GM12875 (cell line): ENCODE data around the gene NCF2.
A peak's percentile ranks its signal among the peaks of the same experiment; 100 is the strongest.

Experiments used
- H3K4me3 ChIP-seq: one replicate; pipeline ENCODE4 v1.5.1; 2011; ENCODE audit warnings: low read depth, low read length, control low read depth
- TF ChIP-seq, protein P1 (sequence below): IDR thresholded peaks from 2 replicates; pipeline ENCODE4 v1.5.1; 2011; ENCODE audit warnings: low read depth, mild to moderate bottlenecking, control low read depth, inconsistent platforms, low read length, moderate library complexity, borderline replicate concordance; ENCODE audit not compliant: insufficient read depth

Gene NCF2

DNA sequence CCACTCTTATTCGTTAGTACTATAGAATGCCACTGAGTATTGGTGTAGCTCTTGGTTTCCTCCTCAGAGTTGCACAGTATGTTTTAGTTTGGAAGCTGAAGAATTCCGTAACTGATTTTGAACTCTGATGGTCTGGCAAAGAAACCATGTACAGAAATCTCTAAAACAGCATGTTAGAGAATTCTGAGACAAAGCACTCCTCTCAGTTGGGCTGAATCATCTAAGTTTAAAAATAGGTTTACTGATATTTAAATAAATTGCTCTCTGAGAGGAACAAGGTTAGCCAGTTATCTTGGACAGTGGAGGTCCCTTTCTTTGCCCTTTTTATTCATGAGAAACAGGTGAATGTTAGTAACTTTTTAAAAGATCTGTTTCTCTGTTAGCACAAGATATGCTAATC lies 43.8 kb downstream of the NCF2 start:
- TF ChIP-seq, protein P1, sequence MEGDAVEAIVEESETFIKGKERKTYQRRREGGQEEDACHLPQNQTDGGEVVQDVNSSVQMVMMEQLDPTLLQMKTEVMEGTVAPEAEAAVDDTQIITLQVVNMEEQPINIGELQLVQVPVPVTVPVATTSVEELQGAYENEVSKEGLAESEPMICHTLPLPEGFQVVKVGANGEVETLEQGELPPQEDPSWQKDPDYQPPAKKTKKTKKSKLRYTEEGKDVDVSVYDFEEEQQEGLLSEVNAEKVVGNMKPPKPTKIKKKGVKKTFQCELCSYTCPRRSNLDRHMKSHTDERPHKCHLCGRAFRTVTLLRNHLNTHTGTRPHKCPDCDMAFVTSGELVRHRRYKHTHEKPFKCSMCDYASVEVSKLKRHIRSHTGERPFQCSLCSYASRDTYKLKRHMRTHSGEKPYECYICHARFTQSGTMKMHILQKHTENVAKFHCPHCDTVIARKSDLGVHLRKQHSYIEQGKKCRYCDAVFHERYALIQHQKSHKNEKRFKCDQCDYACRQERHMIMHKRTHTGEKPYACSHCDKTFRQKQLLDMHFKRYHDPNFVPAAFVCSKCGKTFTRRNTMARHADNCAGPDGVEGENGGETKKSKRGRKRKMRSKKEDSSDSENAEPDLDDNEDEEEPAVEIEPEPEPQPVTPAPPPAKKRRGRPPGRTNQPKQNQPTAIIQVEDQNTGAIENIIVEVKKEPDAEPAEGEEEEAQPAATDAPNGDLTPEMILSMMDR: no peak
- no peak overlapping the region for H3K4me3 ChIP-seq

DNA sequence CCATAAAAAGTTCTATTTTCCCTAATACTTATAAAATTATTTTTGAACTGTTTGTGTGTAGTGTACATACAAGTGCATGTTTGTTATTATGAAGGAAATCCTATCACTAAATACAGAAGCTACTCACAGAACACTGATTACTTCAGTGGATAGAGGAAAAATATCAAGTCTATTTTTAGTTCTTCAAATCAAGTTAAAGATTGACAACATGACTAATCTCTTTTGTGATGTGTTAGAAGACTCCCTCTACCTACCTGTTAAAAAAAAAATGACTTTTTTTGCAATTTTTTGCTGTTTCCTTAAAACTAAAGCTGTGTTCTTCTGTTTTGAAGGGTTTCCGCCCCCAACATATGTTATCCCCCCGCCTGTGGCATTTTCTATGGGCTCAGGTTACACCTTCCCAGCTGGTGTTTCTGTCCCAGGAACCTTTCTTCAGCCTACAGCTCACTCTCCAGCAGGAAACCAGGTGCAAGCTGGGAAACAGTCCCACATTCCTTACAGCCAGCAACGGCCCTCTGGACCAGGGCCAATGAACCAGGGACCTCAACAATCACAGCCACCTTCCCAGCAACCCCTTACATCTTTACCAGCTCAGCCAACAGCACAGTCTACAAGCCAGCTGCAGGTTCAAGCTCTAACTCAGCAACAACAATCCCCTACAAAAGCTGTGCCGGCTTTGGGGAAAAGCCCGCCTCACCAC lies 45.5 kb downstream of the NCF2 start:
- TF ChIP-seq, protein P1: no peak
- H3K4me3 ChIP-seq: no peak overlapping the region

DNA sequence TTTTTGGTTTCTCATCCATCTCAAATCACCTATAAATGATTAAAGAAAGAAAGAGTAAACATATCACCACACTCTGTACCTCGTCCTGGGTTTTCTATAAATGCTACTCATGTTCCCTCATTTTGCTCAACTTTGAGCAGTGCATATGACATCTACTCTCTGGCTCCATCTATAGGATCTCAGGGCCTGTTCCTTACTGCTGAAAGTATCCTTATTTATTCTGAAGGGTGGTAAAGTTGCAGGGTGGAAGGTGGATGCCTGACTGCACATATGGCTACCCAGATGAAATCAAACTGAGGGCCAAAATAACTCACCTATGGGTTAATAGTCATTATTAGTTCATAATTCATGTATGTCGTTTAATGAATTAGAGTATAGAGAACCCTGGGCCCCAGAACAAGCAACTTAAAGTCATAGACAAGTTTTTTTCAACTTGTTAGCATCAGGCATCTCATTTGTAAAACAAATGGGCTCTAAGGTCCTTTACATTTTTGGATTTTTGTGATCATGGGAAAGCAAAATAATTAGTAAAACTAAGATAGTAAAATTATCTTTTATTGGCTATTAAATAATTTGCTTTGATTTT lies 46.5 kb downstream of the NCF2 start:
- H3K4me3 ChIP-seq: no peak overlapping the region
- TF ChIP-seq, protein P1: peak; percentile 49; the same call in 1 of the 2 replicates

DNA sequence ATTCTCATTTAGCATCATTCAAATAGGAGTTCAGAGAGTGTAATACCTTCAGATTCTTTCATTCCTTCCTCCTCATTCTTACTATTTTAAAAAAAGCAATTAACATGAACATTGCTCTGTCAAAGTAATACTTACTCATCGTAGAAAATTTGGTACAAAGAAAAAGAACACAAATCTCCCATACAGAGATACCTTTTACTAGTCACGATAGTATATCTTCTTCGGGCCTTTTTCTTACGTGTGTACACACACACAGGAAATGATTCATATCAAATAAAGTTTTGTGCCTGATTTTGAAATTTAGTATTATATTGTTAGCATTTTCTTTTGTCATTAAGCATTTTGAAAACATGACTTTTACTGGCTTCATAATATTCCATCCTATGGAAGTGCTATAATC lies 52.9 kb downstream of the NCF2 start:
- TF ChIP-seq, protein P1: no peak
- no peak overlapping the region for H3K4me3 ChIP-seq

DNA sequence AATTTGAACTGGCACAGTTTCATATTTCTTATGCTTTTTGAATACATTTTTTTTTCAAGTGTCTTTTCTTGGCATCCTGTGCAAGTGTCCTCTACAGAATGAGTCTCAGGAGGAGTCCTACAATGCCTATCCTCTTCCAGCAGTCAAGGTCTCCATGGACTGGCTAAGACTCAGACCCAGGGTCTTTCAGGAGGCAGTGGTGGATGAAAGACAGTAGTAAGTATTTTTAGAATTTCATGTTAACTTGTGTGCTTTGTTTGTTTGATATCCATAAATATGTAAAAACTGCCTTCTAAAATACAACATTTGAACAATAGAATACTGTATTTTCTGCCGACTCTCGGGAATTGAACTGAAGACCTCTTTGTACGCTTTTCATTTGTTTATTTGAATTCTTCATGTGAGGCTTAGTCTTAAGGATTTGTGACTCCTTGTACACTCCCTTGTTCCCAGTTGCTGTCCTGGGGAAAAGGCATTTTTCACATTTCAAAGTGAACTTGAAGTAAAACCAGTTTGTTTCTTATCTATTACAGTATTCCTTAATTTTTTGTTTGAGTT lies 56.6 kb downstream of the NCF2 start:
- H3K4me3 ChIP-seq: no peak overlapping the region
- TF ChIP-seq, protein P1: no peak

DNA sequence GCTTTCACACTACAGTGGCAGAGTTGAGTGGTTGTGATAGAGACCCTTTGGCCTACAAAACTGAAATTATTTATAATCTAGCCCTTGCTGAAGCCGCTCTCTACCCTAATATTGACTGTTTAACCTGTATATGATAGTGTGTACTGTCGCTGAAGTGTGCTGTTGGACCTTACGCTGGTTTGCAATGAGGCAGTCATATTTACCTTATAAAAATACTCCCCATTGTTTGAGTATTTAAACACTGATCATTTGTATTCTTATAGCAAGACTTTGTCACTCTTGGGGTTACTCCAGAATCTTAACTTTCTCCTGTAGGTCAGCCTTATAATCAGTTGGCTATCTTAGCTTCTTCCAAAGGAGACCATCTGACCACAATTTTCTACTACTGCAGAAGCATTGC lies 61.7 kb downstream of the NCF2 start:
- H3K4me3 ChIP-seq: no peak overlapping the region
- TF ChIP-seq, protein P1: no peak

DNA sequence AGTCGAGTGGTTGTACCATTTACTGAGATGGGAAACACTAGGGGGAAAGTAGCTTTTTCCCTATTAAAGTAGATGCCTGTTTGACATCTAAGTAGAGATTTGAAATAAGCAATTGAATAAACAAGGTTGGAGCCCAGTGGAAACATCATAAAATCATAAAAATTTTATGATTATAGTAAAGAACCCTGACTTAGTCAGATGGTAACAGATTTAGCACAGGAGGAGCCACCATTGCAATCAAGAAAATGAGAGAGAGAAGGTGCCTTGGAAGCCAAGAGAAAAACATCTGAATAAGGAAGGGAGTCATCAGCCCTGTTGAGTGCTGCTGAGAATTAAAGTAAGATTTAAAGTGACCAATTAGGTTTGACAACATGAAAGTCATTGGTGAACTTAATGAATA lies 68.2 kb downstream of the NCF2 start:
- TF ChIP-seq, protein P1: no peak

More for the DNA sequence above, 68.2 kb downstream of the NCF2 start:
- no peak overlapping the region for H3K4me3 ChIP-seq
